Measurements from ENCODE around the gene SMIM7. TPM values are rescaled to one million over a fixed set of nuclear protein-coding genes. Genes with fewer than 3 reads are reported as not detected.

Gene SMIM7
- total RNA-seq, 2 experiments from 2014 or later = 48.1 to 59.2 TPM

DNA sequence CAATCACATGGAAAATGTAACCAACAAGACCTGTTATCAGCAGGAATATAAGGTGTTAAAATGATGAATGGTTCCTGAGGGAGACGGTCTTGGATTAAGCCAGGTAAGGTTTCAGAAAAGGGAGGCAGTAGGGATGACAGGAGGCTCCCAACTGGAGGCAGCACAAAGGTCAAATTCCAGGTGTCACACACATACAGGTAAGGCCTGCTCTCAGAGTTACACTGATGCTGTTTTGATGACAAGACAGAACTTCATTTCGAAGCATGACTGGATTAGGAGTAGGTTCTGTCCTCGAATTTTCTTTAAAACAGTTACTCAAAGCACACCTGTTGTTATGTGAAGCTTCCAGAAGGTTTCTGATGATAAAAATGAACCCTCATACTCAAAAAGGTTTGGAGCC lies 39.4 kb downstream of the SMIM7 start:
- Mint-ChIP-seq H3K36me3 (peaks cover 4% of the 10 kb centered on the region), H3K27me3 (no peaks in the 10 kb centered on the region), H3K4me1 (peaks cover 60% of the 10 kb centered on the region), H3K27ac (no peak overlapping the region), H3K4me3 (no peak overlapping the region), H3K9me3 (no peaks in the 10 kb centered on the region)
- DNase-seq = no peak

DNA sequence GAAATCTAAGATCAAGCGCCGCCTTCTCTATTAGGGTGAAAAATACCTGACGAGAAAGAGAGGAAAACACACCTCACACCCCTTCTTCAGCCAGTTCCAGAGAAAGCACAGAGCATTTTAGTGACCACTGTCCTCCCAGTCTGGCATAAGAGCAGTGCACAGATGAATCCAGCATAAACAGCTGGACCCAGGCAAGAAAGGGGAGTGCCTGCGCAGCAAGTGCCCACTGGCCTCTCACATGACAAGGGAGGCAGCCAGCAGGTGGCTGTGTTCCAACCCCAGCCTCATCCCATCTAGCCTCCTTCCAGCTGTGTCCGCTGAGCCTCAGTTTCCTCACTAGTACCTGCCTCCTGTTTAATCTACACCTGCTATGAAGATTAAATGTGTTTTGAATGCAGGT lies 39.9 kb downstream of the SMIM7 start:
- Mint-ChIP-seq H3K36me3 (no peaks in the 10 kb centered on the region), H3K4me3 (no peak overlapping the region), H3K4me1 (peaks cover 58% of the 10 kb centered on the region), H3K27me3 (no peaks in the 10 kb centered on the region), H3K27ac (no peak overlapping the region), H3K9me3 (no peaks in the 10 kb centered on the region)
- no peak for DNase-seq

DNA sequence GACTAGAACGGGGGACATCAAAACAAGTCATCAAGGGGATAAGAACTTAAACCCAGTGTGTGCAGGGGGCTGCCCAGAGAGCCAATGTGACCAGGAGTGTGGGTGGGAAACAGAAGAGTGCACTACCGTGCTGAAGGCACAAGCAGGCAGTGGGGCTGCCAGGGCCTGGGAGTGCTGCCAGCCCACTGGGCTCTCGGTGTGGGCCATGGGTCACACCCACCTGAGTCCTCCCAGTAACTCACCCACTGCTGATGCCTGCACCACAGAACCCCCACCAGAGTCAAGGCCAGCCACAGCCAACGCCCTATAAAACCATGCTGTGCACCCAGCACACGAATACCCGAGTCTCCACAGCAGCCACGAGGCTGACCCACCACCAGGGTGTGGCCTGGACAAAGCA lies 40.5 kb downstream of the SMIM7 start:
- no peak for DNase-seq
- H3K9me3 Mint-ChIP-seq = no peaks in the 10 kb centered on the region
- no peaks in the 10 kb centered on the region for H3K36me3 Mint-ChIP-seq
- H3K4me1 Mint-ChIP-seq = peaks cover 57% of the 10 kb centered on the region
- H3K27me3 Mint-ChIP-seq = no peaks in the 10 kb centered on the region
- H3K4me3 Mint-ChIP-seq = no peak overlapping the region
- no peak overlapping the region for H3K27ac Mint-ChIP-seq

DNA sequence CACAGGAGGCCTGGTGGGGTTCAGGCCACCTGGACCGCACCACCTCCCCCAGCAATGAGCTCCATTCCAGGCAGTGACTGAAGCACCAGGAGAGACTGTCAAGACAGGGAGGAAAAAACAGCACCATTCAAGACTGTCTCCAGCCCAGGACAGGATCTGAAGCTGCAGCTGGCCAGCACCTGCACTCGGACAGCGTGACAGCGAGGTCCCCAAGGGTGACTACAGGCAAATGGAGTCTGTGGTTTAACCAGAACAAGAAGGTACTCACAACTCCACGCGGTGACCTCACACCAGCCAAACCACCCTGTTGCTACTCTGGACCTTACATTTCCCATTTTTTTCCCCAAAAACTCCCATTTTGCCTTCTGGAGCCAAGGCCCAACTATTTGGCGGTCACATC lies 41.7 kb downstream of the SMIM7 start:
- Mint-ChIP-seq H3K36me3 (no peaks in the 10 kb centered on the region), H3K4me3 (no peak overlapping the region), H3K4me1 (peaks cover 55% of the 10 kb centered on the region), H3K9me3 (no peaks in the 10 kb centered on the region), H3K27ac (no peak overlapping the region), H3K27me3 (no peaks in the 10 kb centered on the region)
- DNase-seq = no peak

DNA sequence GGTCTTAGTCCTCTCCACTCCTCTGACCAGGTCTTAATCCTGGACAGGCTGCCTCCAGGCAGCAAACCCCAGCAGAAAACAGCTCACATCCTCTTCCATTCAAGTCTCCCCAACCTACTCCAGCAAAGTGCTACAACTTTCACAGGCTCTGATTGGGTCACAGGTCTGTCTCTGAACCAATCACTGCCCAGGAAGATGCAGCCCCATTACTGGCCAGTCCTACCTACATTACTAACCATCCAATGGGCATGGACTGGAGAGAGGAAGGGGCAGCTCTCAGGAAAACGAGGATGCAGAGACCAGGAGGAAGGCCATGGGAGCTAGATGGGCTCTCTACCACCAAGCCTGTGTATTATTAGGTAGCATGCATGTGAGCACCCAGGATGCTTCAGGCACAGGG lies 44.1 kb downstream of the SMIM7 start:
- H3K4me3 Mint-ChIP-seq = no peak overlapping the region

DNA sequence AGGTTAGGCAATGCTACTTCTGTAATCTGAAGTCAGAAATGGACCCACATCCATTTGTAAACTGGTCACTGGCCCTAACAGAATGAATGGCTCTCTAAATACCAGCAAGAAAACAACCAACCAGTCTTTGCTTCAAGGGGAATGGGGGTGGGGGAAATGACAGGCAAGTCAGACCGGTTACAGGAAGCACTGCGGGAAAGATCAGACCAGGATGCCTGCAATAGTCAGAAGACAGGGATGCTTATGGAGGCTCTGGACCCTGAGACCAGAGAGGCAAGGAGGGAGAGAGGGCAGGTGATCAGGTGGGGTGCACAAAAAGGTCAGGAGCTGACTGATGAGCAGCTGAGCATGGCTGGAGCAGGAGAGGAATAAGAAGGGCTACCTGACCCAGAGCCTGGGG lies 45.0 kb downstream of the SMIM7 start:
- Mint-ChIP-seq H3K36me3 (peaks cover 2% of the 10 kb centered on the region), H3K4me3 (no peak overlapping the region), H3K9me3 (no peaks in the 10 kb centered on the region), H3K27me3 (no peaks in the 10 kb centered on the region), H3K4me1 (peaks cover 66% of the 10 kb centered on the region), H3K27ac (peak overlapping the region; percentile 6)
- no peak for DNase-seq

More for the DNA sequence above, 44.1 kb downstream of the SMIM7 start:
- no peaks in the 10 kb centered on the region for H3K27me3 Mint-ChIP-seq
- peaks cover 66% of the 10 kb centered on the region for H3K4me1 Mint-ChIP-seq
- H3K9me3 Mint-ChIP-seq = no peaks in the 10 kb centered on the region
- DNase-seq = no peak
- no peak overlapping the region for H3K27ac Mint-ChIP-seq
- H3K36me3 Mint-ChIP-seq = peaks cover 2% of the 10 kb centered on the region

DNA sequence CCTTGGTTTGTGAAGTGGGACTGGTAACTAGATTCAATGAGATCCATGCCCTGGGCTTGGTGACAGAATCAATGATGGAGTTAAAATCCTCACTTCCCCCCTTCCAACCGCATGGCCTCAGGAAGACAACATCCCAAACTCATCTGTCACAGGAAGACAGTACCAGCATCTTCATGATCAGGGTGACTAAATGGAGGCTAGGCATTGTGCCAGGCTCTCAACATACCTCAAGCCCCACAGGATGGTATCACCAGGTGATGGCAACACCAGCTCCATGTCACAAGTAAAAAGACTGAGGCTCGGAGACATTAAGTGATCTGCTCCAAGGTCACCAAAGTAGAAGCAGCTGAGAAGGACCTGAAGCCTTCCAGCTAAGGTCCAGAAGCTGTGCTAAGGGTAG lies 46.1 kb downstream of the SMIM7 start:
- H3K27ac Mint-ChIP-seq = no peak overlapping the region
- peaks cover 2% of the 10 kb centered on the region for H3K36me3 Mint-ChIP-seq
- H3K4me1 Mint-ChIP-seq = peaks cover 63% of the 10 kb centered on the region

DNA sequence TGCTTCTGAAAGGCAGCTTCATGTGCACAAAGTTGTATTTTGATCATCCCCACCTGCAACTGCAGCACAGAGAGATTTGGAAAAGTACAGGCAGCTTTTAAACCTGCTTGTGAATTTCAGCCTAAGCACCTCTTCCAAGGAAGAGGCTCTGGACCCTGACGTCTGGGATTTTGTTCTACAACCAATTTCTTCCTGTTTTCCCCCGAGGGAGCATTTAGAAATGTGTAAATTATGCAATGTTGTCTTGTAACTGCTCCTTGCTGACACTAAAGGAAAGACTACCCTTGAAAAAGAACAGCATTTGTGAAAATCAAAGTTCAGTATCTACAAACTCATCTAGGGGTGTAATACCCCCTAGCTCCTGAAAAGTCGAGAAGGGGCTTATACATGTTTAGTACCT lies 47.3 kb downstream of the SMIM7 start:
- Mint-ChIP-seq H3K9me3 (no peaks in the 10 kb centered on the region), H3K36me3 (peaks cover 2% of the 10 kb centered on the region), H3K27me3 (no peaks in the 10 kb centered on the region), H3K4me3 (no peak overlapping the region), H3K27ac (no peak overlapping the region), H3K4me1 (peaks cover 64% of the 10 kb centered on the region)
- DNase-seq = no peak

More for the DNA sequence above, 46.1 kb downstream of the SMIM7 start:
- Mint-ChIP-seq H3K9me3 (no peaks in the 10 kb centered on the region), H3K4me3 (no peak overlapping the region), H3K27me3 (no peaks in the 10 kb centered on the region)
- no peak for DNase-seq

DNA sequence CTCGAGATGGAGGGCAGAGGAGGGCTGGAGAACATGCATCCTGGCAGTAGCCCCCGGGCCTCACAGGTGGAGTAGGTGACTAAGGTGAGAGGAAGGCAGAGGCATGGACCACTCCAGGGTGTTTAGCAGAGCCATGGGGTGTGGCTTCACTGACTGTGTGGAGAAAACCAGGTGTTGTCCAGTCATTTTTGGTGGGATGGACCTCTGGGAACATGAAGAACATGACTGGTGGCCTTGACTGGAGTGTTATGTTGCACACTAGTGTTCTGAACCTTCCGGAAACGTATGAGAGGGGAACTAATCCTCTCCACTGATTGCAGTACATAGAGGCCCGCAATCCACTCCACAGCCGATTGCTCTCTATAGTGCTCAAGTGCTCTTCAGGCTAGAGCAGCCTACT lies 48.8 kb downstream of the SMIM7 start:
- H3K4me3 Mint-ChIP-seq = no peak overlapping the region
- H3K9me3 Mint-ChIP-seq = no peaks in the 10 kb centered on the region
- peaks cover 52% of the 10 kb centered on the region for H3K4me1 Mint-ChIP-seq
- DNase-seq = no peak
- no peaks in the 10 kb centered on the region for H3K27me3 Mint-ChIP-seq
- peak overlapping the region; percentile 19 for H3K27ac Mint-ChIP-seq
- peaks cover 2% of the 10 kb centered on the region for H3K36me3 Mint-ChIP-seq

DNA sequence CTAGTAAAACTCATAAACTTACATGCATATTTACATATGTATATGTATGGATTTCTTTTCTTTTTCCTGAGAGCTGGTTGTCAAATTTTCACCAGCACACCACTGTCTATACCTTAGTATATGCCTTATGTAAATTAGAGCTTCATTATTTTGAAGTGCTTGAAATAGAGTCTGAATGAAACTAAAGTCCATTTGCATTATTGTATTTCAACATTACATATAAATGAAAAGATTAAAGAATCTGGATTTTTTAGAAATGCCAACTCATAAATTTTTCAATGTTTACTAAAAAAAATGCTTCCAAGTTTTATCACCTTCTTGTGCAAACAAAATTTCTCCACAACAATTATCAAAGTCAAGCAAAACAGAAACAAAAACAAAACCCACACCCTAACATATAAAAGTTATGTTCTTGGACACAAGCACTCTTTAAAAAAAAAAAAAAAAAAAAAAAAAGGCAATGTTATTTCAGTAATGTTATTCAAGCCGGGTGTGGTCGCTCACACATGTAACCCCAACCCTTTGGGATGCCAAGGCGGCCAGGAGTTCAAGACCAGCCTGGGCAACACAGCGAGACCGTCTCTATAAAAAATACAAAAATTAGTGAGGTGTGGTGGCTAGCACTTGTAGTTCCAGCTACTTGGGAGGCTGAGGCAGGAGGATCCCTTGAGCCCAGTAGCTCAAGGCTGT lies 50.3 kb downstream of the SMIM7 start:
- H3K9me3 Mint-ChIP-seq = no peaks in the 10 kb centered on the region
- no peaks in the 10 kb centered on the region for H3K27me3 Mint-ChIP-seq
- no peak overlapping the region for H3K27ac Mint-ChIP-seq
- H3K36me3 Mint-ChIP-seq = peaks cover 2% of the 10 kb centered on the region
- H3K4me1 Mint-ChIP-seq = peaks cover 51% of the 10 kb centered on the region
- no peak for DNase-seq
- no peak overlapping the region for H3K4me3 Mint-ChIP-seq

DNA sequence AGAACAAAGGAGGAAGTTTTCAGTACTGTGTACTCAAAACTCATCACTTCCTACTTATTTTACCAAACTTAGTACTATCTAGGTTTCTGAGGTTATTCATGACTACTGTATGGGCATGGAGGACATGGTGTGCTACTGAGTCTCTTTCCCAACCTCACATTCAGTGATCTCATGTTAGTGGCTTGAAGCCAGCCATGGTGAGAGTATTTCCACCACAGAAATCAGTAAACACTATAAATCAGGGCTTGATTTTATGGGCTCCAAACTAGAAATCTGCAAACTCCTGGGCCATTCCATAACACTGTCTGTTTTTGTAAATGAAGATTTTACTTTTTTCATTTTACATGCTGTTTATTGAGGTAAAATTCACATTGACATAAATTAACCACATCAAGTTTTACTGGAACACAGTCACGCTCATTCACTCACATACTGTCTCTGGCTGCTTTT lies 51.6 kb downstream of the SMIM7 start:
- no peak for DNase-seq
- H3K27ac Mint-ChIP-seq = no peak overlapping the region

DNA sequence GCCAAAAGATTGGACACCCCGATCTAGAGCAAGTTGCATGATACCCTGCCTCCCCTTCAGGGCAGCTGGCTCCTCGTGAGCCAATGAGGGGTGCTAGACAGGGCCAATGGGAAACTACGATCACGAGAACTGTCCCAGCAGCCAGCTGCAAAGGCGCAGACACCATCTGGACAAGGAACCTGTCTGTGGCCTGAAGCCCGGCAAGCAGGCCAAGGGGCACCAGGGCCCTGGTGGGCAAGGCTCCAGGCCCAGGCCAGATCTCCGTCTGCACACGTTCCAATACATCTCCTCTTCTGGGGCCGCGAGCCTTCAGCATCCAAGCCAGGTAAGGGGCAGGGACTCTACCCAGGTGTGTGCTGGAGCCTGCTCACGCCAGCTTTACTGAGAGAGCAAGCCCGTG lies 52.1 kb downstream of the SMIM7 start:
- Mint-ChIP-seq H3K27me3 (no peaks in the 10 kb centered on the region), H3K27ac (no peak overlapping the region), H3K9me3 (no peaks in the 10 kb centered on the region), H3K4me3 (no peak overlapping the region), H3K4me1 (peaks cover 51% of the 10 kb centered on the region), H3K36me3 (peaks cover 2% of the 10 kb centered on the region)
- no peak for DNase-seq

More for the DNA sequence above, 51.6 kb downstream of the SMIM7 start:
- no peaks in the 10 kb centered on the region for H3K27me3 Mint-ChIP-seq
- peaks cover 2% of the 10 kb centered on the region for H3K36me3 Mint-ChIP-seq
- no peaks in the 10 kb centered on the region for H3K9me3 Mint-ChIP-seq
- H3K4me3 Mint-ChIP-seq = no peak overlapping the region
- peaks cover 51% of the 10 kb centered on the region for H3K4me1 Mint-ChIP-seq

DNA sequence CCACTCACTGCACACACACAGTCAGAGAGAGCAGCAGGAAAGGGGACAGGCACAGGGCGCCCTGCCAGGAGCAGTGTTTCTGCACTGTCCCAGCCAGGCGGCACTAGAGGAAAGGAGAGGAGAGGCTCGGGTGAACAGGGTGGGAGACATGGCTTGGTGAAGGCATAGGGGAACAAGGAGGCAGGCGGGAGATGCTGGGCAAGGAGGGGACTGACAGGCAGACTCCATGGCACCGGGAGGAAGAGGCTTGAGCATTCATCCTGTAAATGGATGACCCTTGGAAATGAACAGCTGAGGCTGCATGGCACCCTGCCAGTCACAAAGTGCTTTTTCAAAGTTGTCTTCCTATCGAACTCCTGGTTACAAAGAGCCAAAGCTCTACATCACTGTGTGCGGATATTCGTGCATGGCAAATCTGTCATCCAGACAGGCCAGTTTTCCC lies 54.4 kb downstream of the SMIM7 start:
- Mint-ChIP-seq H3K4me1 (peaks cover 31% of the 10 kb centered on the region), H3K27me3 (no peaks in the 10 kb centered on the region), H3K27ac (no peak overlapping the region), H3K9me3 (no peaks in the 10 kb centered on the region), H3K4me3 (no peak overlapping the region), H3K36me3 (no peaks in the 10 kb centered on the region)
- DNase-seq = no peak

DNA sequence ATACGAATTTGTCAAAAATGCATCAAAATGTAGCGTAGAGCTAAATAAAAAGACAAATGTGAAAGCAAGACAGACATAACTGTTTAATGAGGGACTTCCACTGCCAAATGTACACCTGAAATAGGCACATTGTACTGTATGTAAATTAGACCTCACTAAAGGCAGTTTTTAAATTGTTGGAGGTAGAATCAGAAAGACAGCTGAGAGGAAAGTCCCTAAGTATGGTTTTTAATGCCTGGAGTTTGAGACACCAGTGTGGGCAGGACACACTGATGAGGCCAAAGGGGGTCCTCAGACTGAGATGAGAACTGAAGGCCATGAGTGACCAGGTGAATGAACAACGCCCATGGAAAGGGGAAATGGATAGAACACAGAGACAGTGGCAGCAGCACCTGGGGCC lies 54.8 kb downstream of the SMIM7 start:
- Mint-ChIP-seq H3K4me3 (no peak overlapping the region), H3K4me1 (peaks cover 32% of the 10 kb centered on the region), H3K27ac (no peak overlapping the region), H3K27me3 (no peaks in the 10 kb centered on the region), H3K9me3 (no peaks in the 10 kb centered on the region), H3K36me3 (no peaks in the 10 kb centered on the region)
- no peak for DNase-seq

DNA sequence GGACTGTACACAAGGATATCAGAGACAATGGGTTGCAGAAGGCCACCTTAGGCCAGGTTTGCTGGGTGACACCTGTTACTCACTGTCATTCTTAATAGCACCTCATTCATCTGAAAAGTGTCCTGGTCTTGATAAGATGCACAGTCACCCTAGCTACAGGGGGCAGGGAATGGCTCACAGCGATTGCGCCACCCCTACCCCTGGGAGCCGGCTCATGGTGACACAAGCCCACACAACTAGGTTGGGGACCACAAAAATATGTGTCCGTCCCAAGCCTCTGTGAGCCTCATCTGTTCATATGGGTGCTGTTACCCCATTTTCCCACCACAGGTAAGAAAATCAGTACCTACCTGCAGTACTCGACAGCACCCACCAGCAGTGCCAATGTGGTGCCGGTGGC lies 55.3 kb downstream of the SMIM7 start:
- no peak overlapping the region for H3K4me3 Mint-ChIP-seq
- no peaks in the 10 kb centered on the region for H3K36me3 Mint-ChIP-seq
- H3K27me3 Mint-ChIP-seq = no peaks in the 10 kb centered on the region
- no peaks in the 10 kb centered on the region for H3K9me3 Mint-ChIP-seq
- H3K27ac Mint-ChIP-seq = no peak overlapping the region
- peaks cover 32% of the 10 kb centered on the region for H3K4me1 Mint-ChIP-seq
- no peak for DNase-seq

DNA sequence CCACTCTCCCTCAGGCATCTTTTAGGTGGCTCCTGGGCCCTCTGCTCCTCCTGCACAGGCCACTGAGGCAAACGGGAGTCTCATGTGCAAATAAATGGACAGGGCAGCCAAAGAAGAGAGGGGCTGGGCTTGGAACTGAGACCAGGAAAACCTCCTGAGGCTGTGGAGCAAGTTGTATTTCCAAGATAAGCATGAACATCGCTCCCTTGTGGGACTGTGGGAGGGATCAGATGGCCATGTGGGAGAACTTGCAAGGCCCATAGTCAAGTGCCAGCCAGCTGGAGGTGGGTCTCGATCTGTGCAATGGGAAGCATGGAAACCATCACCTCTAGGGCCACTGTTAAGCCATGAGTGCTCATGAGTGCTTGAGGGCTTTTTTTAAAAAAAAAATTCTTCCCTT lies 56.9 kb downstream of the SMIM7 start:
- no peaks in the 10 kb centered on the region for H3K27me3 Mint-ChIP-seq
- peaks cover 30% of the 10 kb centered on the region for H3K4me1 Mint-ChIP-seq
- H3K4me3 Mint-ChIP-seq = no peak overlapping the region
- no peak overlapping the region for H3K27ac Mint-ChIP-seq
- no peak for DNase-seq
- no peaks in the 10 kb centered on the region for H3K9me3 Mint-ChIP-seq
- no peaks in the 10 kb centered on the region for H3K36me3 Mint-ChIP-seq

All from activated naive CD8-positive, alpha-beta T cell treated with anti-CD3 and anti-CD28 coated beads for 36 hours (primary cell).